Liver (tissue), 9 donors: ENCODE data around the gene FAIM2. TPM values are rescaled to one million over a fixed set of nuclear protein-coding genes. Genes with fewer than 3 reads are reported as not detected.

ENCODE experiments used
- DNase-seq: peaks from one replicate; pipeline ENCODE4 v3.0.0-alpha.2; 2017; ENCODE audit warnings: low spot score
- H3K27ac ChIP-seq, 2 donors: one replicate each; pipeline ENCODE4 v1.7.0; 2013; ENCODE audit warnings: inconsistent platforms in 2 of 2, low read length in 2 of 2, control low read depth in 1 of 2, low read depth in 1 of 2, mild to moderate bottlenecking in 1 of 2
- H3K27me3 ChIP-seq, 4 donors: one replicate each; pipeline versions ENCODE4 v1.6.1 to v1.7.0; 2013; ENCODE audit warnings: low read length in 3 of 4, inconsistent platforms in 1 of 4, mild to moderate bottlenecking in 1 of 4, moderate library complexity in 1 of 4; ENCODE audit not compliant: control insufficient read depth in 4 of 4, insufficient read depth in 4 of 4
- H3K36me3 ChIP-seq, 4 donors: one replicate each; pipeline versions ENCODE4 v1.6.1 to v1.7.0; 2013; ENCODE audit warnings: low read length in 3 of 4, mild to moderate bottlenecking in 3 of 4, low read depth in 1 of 4, moderate library complexity in 1 of 4; ENCODE audit not compliant: control insufficient read depth in 4 of 4, insufficient read depth in 3 of 4
- H3K4me1 ChIP-seq, 4 donors: one replicate each; pipeline versions ENCODE4 v1.6.1 to v1.7.0; 2013; ENCODE audit warnings: low read length in 3 of 4, mild to moderate bottlenecking in 3 of 4, moderate library complexity in 1 of 4; ENCODE audit not compliant: control insufficient read depth in 4 of 4, insufficient read depth in 4 of 4
- H3K4me3 ChIP-seq, 3 donors: one replicate each; pipeline versions ENCODE4 v1.6.1 to v1.7.0; 2013; ENCODE audit warnings: low read length in 3 of 3, control low read depth in 1 of 3, low read depth in 1 of 3, mild to moderate bottlenecking in 1 of 3
- H3K9ac ChIP-seq, 2 donors: one replicate each; pipeline ENCODE4 v1.7.0; 2013; ENCODE audit warnings: low read length in 2 of 2, mild to moderate bottlenecking in 2 of 2, moderate library complexity in 2 of 2, control low read depth in 1 of 2, low read depth in 1 of 2
- H3K9me3 ChIP-seq, 4 donors: one replicate each; pipeline versions ENCODE4 v1.6.1 to v1.7.0; 2013; ENCODE audit warnings: low read length in 3 of 4; ENCODE audit not compliant: control insufficient read depth in 4 of 4
- EGR1 ChIP-seq, 2 donors: IDR thresholded peaks; 2 replicates each; pipeline ENCODE4 v1.6.1; 2016 to 2018; ENCODE audit warnings: antibody characterized with exemption in 2 of 2, low read depth in 2 of 2
- FOXA1 ChIP-seq: IDR thresholded peaks from 2 replicates; pipeline ENCODE4 v1.6.1; 2016; ENCODE audit warnings: antibody characterized with exemption
- FOXA2 ChIP-seq: IDR thresholded peaks from 2 replicates; pipeline ENCODE4 v1.6.1; 2016; ENCODE audit warnings: antibody characterized with exemption
- GABPA ChIP-seq, 2 donors: IDR thresholded peaks in 1 of 2; conservative IDR thresholded peaks in 1 of 2; 2 replicates each; pipeline ENCODE4 v1.6.1; 2016; ENCODE audit warnings: antibody characterized with exemption in 2 of 2, mild to moderate bottlenecking in 1 of 2, moderate library complexity in 1 of 2
- HNF4A ChIP-seq, 2 donors: conservative IDR thresholded peaks; 2 replicates each; pipeline ENCODE4 v1.6.1; 2016; ENCODE audit warnings: antibody characterized with exemption in 2 of 2, mild to moderate bottlenecking in 2 of 2
- HNF4G ChIP-seq: IDR thresholded peaks from 2 replicates; pipeline ENCODE4 v1.6.1; 2016; ENCODE audit warnings: antibody characterized with exemption
- JUND ChIP-seq, 2 donors: IDR thresholded peaks; 2 replicates each; pipeline ENCODE4 v1.6.1; 2016; ENCODE audit warnings: antibody characterized with exemption in 2 of 2
- MAX ChIP-seq: IDR thresholded peaks from 2 replicates; pipeline ENCODE4 v1.6.1; 2016; ENCODE audit warnings: antibody characterized with exemption
- NR2F2 ChIP-seq: IDR thresholded peaks from 2 replicates; pipeline ENCODE4 v1.6.1; 2016; ENCODE audit warnings: antibody characterized with exemption
- RXRA ChIP-seq, 2 donors: IDR thresholded peaks; 2 replicates each; pipeline ENCODE4 v1.6.1; 2017 to 2018; ENCODE audit warnings: antibody characterized with exemption in 2 of 2, mild to moderate bottlenecking in 1 of 2
- SP1 ChIP-seq: IDR thresholded peaks from 2 replicates; pipeline ENCODE4 v1.6.1; 2018; ENCODE audit warnings: antibody characterized with exemption, mild to moderate bottlenecking
- TAF1 ChIP-seq: conservative IDR thresholded peaks from 2 replicates; pipeline ENCODE4 v1.6.1; 2016; ENCODE audit warnings: antibody characterized with exemption, mild to moderate bottlenecking
- YY1 ChIP-seq: IDR thresholded peaks from 2 replicates; pipeline ENCODE4 v1.6.1; 2016; ENCODE audit warnings: antibody characterized with exemption, mild to moderate bottlenecking
- ZBTB33 ChIP-seq: IDR thresholded peaks from 2 replicates; pipeline ENCODE4 v1.6.1; 2016; ENCODE audit warnings: antibody characterized with exemption
- WGBS: extraction: QIAGEN DNeasy Blood & Tissue Kit; methylation state at CpG from one replicate; pipeline ENCODE4 v1.1.7; 2013; 5-methylcytosine and 5-hydroxymethylcytosine counted together
- polyA plus RNA-seq, 2 donors: library from polyadenylated mRNA; stranded (reverse) in 1 of 2; unstranded in 1 of 2; fragments of 200-250 nt in 1 of 2; fragments of >200 nt in 1 of 2; fragmentation: Nextera tagmentation in 1 of 2; extraction: Ambion mirVana in 1 of 2; gene quantifications; one replicate each; pipeline versions ENCODE4 v1.2.1 to v1.2.3, GENCODE V29; 2013 to 2015
- total RNA-seq, 2 donors: library from RNA; depleted of rRNA; stranded (reverse); fragments of >200 nt; gene quantifications; one replicate each; pipeline ENCODE4 v1.2.3, GENCODE V29; 2014
- TF ChIP-seq, protein P1 (sequence below): IDR thresholded peaks from 2 replicates; pipeline ENCODE4 v1.6.1; 2016; ENCODE audit warnings: antibody characterized with exemption, mild to moderate bottlenecking
- TF ChIP-seq, protein P2 (sequence below): fragments of 150-350 bp; IDR thresholded peaks from 2 replicates; pipeline ENCODE4 v1.5.1; 2017; ENCODE audit warnings: improper control_type of control experiment, low read depth, low read length; ENCODE audit not compliant: missing input control
- TF ChIP-seq, protein P3 (sequence below): IDR thresholded peaks from 2 replicates; pipeline ENCODE4 v1.6.1; 2016; ENCODE audit warnings: antibody characterized with exemption
- donor health status: healthy.
- donor health status: healthy.
- donor health status: healthy.
- donor health status: healthy.
- donor health status: healthy.

FAIM2 gene
- total and polyA plus RNA-seq, 4 donors: 0.06 to 0.23 TPM; not detected in 2

GRCh38 chr12:49824895-49825294 is 78.8 kb downstream of the FAIM2 start:
- Histone ChIP-seq H3K4me3 (no peak overlapping the region), H3K27me3 (no peaks in the 10 kb centered on the region), H3K4me1 (peaks cover 6 to 25% (median 16%) of the 10 kb centered on the region in 4 donors), H3K36me3 (no peaks in the 10 kb centered on the region), H3K9ac (no peak overlapping the region), H3K27ac (no peak overlapping the region), H3K9me3 (no peaks in the 10 kb centered on the region)
- no peak for TF ChIP-seq SP1
- TF ChIP-seq, protein P1, sequence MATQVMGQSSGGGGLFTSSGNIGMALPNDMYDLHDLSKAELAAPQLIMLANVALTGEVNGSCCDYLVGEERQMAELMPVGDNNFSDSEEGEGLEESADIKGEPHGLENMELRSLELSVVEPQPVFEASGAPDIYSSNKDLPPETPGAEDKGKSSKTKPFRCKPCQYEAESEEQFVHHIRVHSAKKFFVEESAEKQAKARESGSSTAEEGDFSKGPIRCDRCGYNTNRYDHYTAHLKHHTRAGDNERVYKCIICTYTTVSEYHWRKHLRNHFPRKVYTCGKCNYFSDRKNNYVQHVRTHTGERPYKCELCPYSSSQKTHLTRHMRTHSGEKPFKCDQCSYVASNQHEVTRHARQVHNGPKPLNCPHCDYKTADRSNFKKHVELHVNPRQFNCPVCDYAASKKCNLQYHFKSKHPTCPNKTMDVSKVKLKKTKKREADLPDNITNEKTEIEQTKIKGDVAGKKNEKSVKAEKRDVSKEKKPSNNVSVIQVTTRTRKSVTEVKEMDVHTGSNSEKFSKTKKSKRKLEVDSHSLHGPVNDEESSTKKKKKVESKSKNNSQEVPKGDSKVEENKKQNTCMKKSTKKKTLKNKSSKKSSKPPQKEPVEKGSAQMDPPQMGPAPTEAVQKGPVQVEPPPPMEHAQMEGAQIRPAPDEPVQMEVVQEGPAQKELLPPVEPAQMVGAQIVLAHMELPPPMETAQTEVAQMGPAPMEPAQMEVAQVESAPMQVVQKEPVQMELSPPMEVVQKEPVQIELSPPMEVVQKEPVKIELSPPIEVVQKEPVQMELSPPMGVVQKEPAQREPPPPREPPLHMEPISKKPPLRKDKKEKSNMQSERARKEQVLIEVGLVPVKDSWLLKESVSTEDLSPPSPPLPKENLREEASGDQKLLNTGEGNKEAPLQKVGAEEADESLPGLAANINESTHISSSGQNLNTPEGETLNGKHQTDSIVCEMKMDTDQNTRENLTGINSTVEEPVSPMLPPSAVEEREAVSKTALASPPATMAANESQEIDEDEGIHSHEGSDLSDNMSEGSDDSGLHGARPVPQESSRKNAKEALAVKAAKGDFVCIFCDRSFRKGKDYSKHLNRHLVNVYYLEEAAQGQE: no peak
- no peak for TF ChIP-seq FOXA1
- TF ChIP-seq, protein P2, sequence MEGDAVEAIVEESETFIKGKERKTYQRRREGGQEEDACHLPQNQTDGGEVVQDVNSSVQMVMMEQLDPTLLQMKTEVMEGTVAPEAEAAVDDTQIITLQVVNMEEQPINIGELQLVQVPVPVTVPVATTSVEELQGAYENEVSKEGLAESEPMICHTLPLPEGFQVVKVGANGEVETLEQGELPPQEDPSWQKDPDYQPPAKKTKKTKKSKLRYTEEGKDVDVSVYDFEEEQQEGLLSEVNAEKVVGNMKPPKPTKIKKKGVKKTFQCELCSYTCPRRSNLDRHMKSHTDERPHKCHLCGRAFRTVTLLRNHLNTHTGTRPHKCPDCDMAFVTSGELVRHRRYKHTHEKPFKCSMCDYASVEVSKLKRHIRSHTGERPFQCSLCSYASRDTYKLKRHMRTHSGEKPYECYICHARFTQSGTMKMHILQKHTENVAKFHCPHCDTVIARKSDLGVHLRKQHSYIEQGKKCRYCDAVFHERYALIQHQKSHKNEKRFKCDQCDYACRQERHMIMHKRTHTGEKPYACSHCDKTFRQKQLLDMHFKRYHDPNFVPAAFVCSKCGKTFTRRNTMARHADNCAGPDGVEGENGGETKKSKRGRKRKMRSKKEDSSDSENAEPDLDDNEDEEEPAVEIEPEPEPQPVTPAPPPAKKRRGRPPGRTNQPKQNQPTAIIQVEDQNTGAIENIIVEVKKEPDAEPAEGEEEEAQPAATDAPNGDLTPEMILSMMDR: no peak
- no peak for TF ChIP-seq JUND (IDR thresholded peaks at IDR 0.05)
- no peak for TF ChIP-seq HNF4G
- no peak for TF ChIP-seq NR2F2
- no peak for TF ChIP-seq YY1
- no peak for TF ChIP-seq MAX
- no peak for TF ChIP-seq RXRA (IDR thresholded peaks at IDR 0.05)
- no peak for TF ChIP-seq GABPA (IDR thresholded peaks at IDR 0.05 in 1 of 2, conservative IDR thresholded peaks at IDR 0.05 in 1 of 2)
- no peak for TF ChIP-seq EGR1 (IDR thresholded peaks at IDR 0.05; ENCODE audit: low read depth in 2 of 2)
- no peak for TF ChIP-seq FOXA2
- DNase-seq: no peak
- WGBS: 88% methylated on average over 4 of the region's 4 CpGs

DNA sequence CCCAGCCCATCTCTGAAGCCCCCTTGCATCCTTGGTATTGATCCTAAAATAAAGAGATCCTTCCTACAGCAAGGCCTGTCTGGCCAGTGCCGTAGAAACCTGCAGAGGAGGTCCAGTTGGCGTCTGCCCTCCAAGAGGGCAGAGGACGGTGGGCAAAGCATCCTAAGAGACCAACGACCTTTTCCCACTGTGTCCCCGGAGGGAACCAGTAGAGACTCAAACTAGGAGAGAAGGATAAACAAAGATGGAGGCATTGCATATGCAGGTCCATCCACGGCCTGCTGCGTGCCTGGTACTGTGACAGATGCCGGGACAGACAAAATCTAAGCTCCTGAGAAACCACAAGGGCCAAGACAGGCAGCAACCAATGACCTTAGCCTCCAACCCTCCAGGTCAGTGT is 79.3 kb downstream of the FAIM2 start:
- Histone ChIP-seq H3K27ac (no peak overlapping the region), H3K36me3 (no peaks in the 10 kb centered on the region), H3K4me3 (no peak overlapping the region), H3K9ac (no peak overlapping the region), H3K27me3 (no peaks in the 10 kb centered on the region), H3K9me3 (no peaks in the 10 kb centered on the region), H3K4me1 (peaks cover 6 to 25% (median 16%) of the 10 kb centered on the region in 4 donors)
- no peak for DNase-seq
- WGBS: 93% methylated on average over 8 of the region's 8 CpGs
- TF ChIP-seq TAF1 (no peak), HNF4A (conservative IDR thresholded peaks at IDR 0.05) (no peak), HNF4G (no peak), ZBTB33 (no peak), NR2F2 (no peak), FOXA2 (no peak), GABPA (IDR thresholded peaks at IDR 0.05 in 1 of 2, conservative IDR thresholded peaks at IDR 0.05 in 1 of 2) (no peak), RXRA (IDR thresholded peaks at IDR 0.05) (no peak), EGR1 (IDR thresholded peaks at IDR 0.05; ENCODE audit: low read depth in 2 of 2) (no peak), MAX (no peak), YY1 (no peak), JUND (IDR thresholded peaks at IDR 0.05) (no peak), FOXA1 (no peak), SP1 (no peak)
- TF ChIP-seq, protein P1: no peak
- TF ChIP-seq, protein P3, sequence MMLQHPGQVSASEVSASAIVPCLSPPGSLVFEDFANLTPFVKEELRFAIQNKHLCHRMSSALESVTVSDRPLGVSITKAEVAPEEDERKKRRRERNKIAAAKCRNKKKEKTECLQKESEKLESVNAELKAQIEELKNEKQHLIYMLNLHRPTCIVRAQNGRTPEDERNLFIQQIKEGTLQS: no peak
- TF ChIP-seq, protein P2: no peak
